Hepatocyte (in vitro differentiated cells): ENCODE results near the gene EFCAB6.

Experiments used
- CTCF ChIP-seq: fragments of 200-600 bp; sonication (generic); IDR thresholded peaks from 2 replicates; pipeline ENCODE4 v1.5.1; 2016; ENCODE audit warnings: antibody characterized with exemption, mild to moderate bottlenecking; ENCODE audit not compliant: poor library complexity
- EZH2 ChIP-seq: fragments of 200-600 bp; sonication (generic); IDR thresholded peaks from 2 replicates; pipeline ENCODE4 v1.6.1; 2016; ENCODE audit warnings: antibody characterized with exemption, mild to moderate bottlenecking, borderline replicate concordance
- EZH2phosphoT487 ChIP-seq: fragments of 200-600 bp; sonication (generic); IDR thresholded peaks from one replicate; pipeline ENCODE4 v1.6.1; 2018; ENCODE audit warnings: antibody characterized with exemption, mild to moderate bottlenecking, low read depth, moderate library complexity; ENCODE audit not compliant: unreplicated experiment, severe bottlenecking

- no peak for TF ChIP-seq CTCF
- no peak for TF ChIP-seq EZH2
- no peak for TF ChIP-seq EZH2phosphoT487
These were observed 69.0 kb downstream of the EFCAB6 start for GRCh38 chr22:43743131-43743530.
